Testis (tissue), 3 donors: Measurements from ENCODE around the gene RAB7B. TPM values are rescaled to one million over a fixed set of nuclear protein-coding genes. Genes with fewer than 3 reads are reported as not detected.

Source experiments
- DNase-seq: peaks from one replicate; pipeline ENCODE4 v3.0.0-alpha.2; 2019
- H3K27ac ChIP-seq, 2 donors: fragments of 200-600 bp; sonication (generic); one replicate each; pipeline ENCODE4 v1.5.1; 2019
- H3K27me3 ChIP-seq: fragments of 200-600 bp; sonication (generic); one replicate; pipeline ENCODE4 v1.5.1; 2019
- H3K36me3 ChIP-seq: fragments of 200-600 bp; sonication (generic); one replicate; pipeline ENCODE4 v1.5.1; 2017; ENCODE audit warnings: low read depth; ENCODE audit errors: missing control alignments
- H3K4me1 ChIP-seq: fragments of 200-600 bp; sonication (generic); one replicate; pipeline ENCODE4 v1.5.1; 2019
- H3K4me3 ChIP-seq, 2 donors: fragments of 200-600 bp; sonication (generic); one replicate each; pipeline ENCODE4 v1.5.1; 2017 to 2019
- H3K9me3 ChIP-seq: fragments of 200-600 bp; sonication (generic); one replicate; pipeline ENCODE4 v1.5.1; 2017
- CTCF ChIP-seq, 3 experiments: fragments of 450-650 bp in 2 of 3; fragments of 200-600 bp in 1 of 3; sonication (generic) in 1 of 3; IDR thresholded peaks; one replicate each; pipeline ENCODE4 v1.5.1; 2016 to 2019; ENCODE audit warnings: antibody characterized with exemption in 3 of 3, mild to moderate bottlenecking in 2 of 3, moderate library complexity in 1 of 3
- POLR2A ChIP-seq: fragments of 450-650 bp; IDR thresholded peaks from one replicate; pipeline ENCODE4 v1.6.1; 2017; ENCODE audit warnings: antibody characterized with exemption, mild to moderate bottlenecking, moderate library complexity
- WGBS, 2 donors: methylation state at CpG; one replicate each; pipeline ENCODE4 v1.1.5; 2018; 5-methylcytosine and 5-hydroxymethylcytosine counted together
- intact Hi-C: fragments of 100-400 bp; cut with DNase I; formaldehyde crosslinking; loops from one replicate; pipeline ENCODE4 v1.15.1; 2023; ENCODE audit warnings: low total_unique reads
- polyA plus RNA-seq: library from polyadenylated mRNA; stranded (reverse); fragments of 350-450 nt; fragmentation: Illumina TruSeq; extraction: RNeasy Lipid Tissue Mini Kit (QIAGEN cat#74804); gene quantifications from one replicate; pipeline ENCODE4 v1.2.3, GENCODE V29; 2014; ENCODE audit warnings: low read depth, low replicate concordance; ENCODE audit not compliant: insufficient read depth
- total RNA-seq, 2 donors: library from RNA; depleted of rRNA; stranded (reverse); fragments of >200 nt; gene quantifications; one replicate each; pipeline ENCODE4 v1.2.3, GENCODE V29; 2016

RAB7B gene
- total and polyA plus RNA-seq, 3 donors from 2014 or later, result 1.7 to 8.4 (median 6.2) TPM

- intact Hi-C loops, result no loop called here
- TF ChIP-seq POLR2A (no peak), CTCF (IDR thresholded peaks at IDR 0.05) (no peak)
- H3K27me3 ChIP-seq, result no peaks in the 10 kb centered on the region
- no peak for DNase-seq
- H3K27ac ChIP-seq, result no peak overlapping the region
- no peak overlapping the region for H3K4me3 ChIP-seq
- no peaks in the 10 kb centered on the region for H3K9me3 ChIP-seq
- H3K36me3 ChIP-seq, result no peaks in the 10 kb centered on the region
- 86 to 88% methylated on average over 12 of the region's 12 CpGs for WGBS, 2 donors
- H3K4me1 ChIP-seq, result no peaks in the 10 kb centered on the region
These were observed 60.5 kb downstream of the RAB7B start for GRCh38 chr1:205942631-205943159.

GRCh38 chr1:205940710-205941109 is 62.5 kb downstream of the RAB7B start:
- H3K27me3 ChIP-seq, result no peaks in the 10 kb centered on the region
- intact Hi-C loops, result no loop called here

DNA sequence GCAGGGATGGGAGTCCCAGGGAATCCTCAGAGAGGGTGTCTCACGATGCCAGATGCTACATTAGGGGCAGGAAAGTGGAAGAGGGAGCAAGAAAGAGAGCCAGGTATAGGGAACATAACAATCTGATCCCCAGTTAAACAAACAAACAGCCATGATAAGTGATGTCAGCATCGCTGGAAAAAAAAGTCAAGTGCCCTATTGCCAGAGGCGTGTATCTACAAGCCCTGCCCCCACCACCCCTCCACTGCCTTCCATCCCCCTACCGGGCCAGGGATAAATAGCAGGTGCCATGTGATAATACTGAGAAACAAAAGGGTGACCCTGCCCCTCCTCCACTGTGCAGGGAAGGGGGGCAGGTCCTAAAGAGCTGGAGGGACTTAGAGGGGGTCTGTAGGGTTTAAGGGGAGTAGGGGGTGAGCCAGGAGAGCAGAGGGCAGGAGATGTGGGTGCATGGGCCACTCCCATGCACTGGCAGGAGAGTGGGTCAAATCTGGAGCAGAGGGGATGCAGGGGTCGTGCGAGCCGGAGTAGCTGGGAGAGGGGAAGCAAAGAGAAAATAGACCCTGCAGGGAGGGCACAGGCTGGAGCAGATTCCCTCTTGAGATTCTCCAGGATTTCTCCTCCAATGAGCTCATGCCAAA is 63.4 kb downstream of the RAB7B start:
- no peaks in the 10 kb centered on the region for H3K9me3 ChIP-seq
- intact Hi-C loops, result no loop called here
- H3K27me3 ChIP-seq, result no peaks in the 10 kb centered on the region
- H3K27ac ChIP-seq, result no peak overlapping the region
- DNase-seq, result no peak
- no peak overlapping the region for H3K4me3 ChIP-seq
- 60 to 61% methylated on average over 7 of the region's 7 CpGs for WGBS, 2 donors
- no peak for TF ChIP-seq POLR2A
- no peak for TF ChIP-seq CTCF (IDR thresholded peaks at IDR 0.05)
- no peaks in the 10 kb centered on the region for H3K4me1 ChIP-seq
- H3K36me3 ChIP-seq, result no peaks in the 10 kb centered on the region

More at GRCh38 chr1:205940710-205941109, 62.5 kb downstream of the RAB7B start:
- H3K36me3 ChIP-seq, result no peaks in the 10 kb centered on the region
- DNase-seq, result no peak
- TF ChIP-seq CTCF (IDR thresholded peaks at IDR 0.05), result no peak
- TF ChIP-seq POLR2A, result no peak
- H3K4me3 ChIP-seq, result no peak overlapping the region
- H3K4me1 ChIP-seq, result no peaks in the 10 kb centered on the region
- WGBS, 2 donors, result 53 to 76% methylated on average over 4 to 5 of the region's 5 CpGs
- H3K9me3 ChIP-seq, result no peaks in the 10 kb centered on the region
- H3K27ac ChIP-seq, result no peak overlapping the region

- H3K27me3 ChIP-seq, result no peaks in the 10 kb centered on the region
- no peak for TF ChIP-seq POLR2A
- TF ChIP-seq CTCF (IDR thresholded peaks at IDR 0.05), result no peak
These were observed 64.5 kb downstream of the RAB7B start for GRCh38 chr1:205938682-205939081.

More at GRCh38 chr1:205938682-205939081, 64.5 kb downstream of the RAB7B start:
- no peak for DNase-seq
- no peaks in the 10 kb centered on the region for H3K9me3 ChIP-seq
- no peaks in the 10 kb centered on the region for H3K36me3 ChIP-seq
- WGBS, 2 donors, result 88 to 93% methylated on average over 1 of the region's 1 CpG
- no peak overlapping the region for H3K27ac ChIP-seq
- no peaks in the 10 kb centered on the region for H3K4me1 ChIP-seq
- no peak overlapping the region for H3K4me3 ChIP-seq
- intact Hi-C loops, result no loop called here
